NT2/D1 (cell line): ENCODE results near the gene PLB1.

Experiments used
- DNase-seq: peaks from one replicate; pipeline ENCODE4 v3.0.0-alpha.2; 2011; ENCODE audit warnings: low read depth, low spot score
- H3K27me3 ChIP-seq: 2 replicates; pipeline ENCODE4 v1.6.0; 2011; ENCODE audit warnings: mild to moderate bottlenecking; ENCODE audit not compliant: insufficient read length, insufficient read depth
- H3K36me3 ChIP-seq: 2 replicates; pipeline ENCODE4 v1.6.1; 2011; ENCODE audit warnings: mild to moderate bottlenecking, low read length, mixed read lengths; ENCODE audit not compliant: insufficient read depth, insufficient read length
- H3K4me1 ChIP-seq: 2 replicates; pipeline ENCODE4 v1.5.1; 2011; ENCODE audit not compliant: insufficient read depth, insufficient read length
- H3K4me3 ChIP-seq: 2 replicates; pipeline ENCODE4 v1.5.1; 2011; ENCODE audit warnings: low read depth; ENCODE audit not compliant: insufficient read length
- H3K9ac ChIP-seq: 2 replicates; pipeline ENCODE4 v1.6.0; 2011; ENCODE audit warnings: low read depth; ENCODE audit not compliant: insufficient read length
- H3K9me3 ChIP-seq: 2 replicates; pipeline ENCODE4 v1.5.1; 2011; ENCODE audit warnings: mild to moderate bottlenecking, low read length; ENCODE audit not compliant: insufficient read depth
- SUZ12 ChIP-seq: IDR thresholded peaks from 2 replicates; pipeline ENCODE4 v1.6.1; 2011; ENCODE audit not compliant: insufficient read length, insufficient read depth; ENCODE audit errors: extremely low read depth
- YY1 ChIP-seq: IDR thresholded peaks from 2 replicates; pipeline ENCODE4 v1.6.1; 2011; ENCODE audit not compliant: insufficient read length, insufficient read depth
- ZNF274 ChIP-seq: IDR thresholded peaks from 2 replicates; pipeline ENCODE4 v1.6.1; 2011; ENCODE audit warnings: mild to moderate bottlenecking, low read depth, low read length

PLB1 gene

GRCh38 chr2:28688818-28689217 lies 193.0 kb downstream of the PLB1 start:
- no peak for TF ChIP-seq SUZ12
- TF ChIP-seq YY1, result no peak
- no peak for TF ChIP-seq ZNF274
- Histone ChIP-seq H3K27me3 (no peaks in the 10 kb centered on the region), H3K4me3 (no peak overlapping the region), H3K9ac (no peak overlapping the region), H3K36me3 (no peaks in the 10 kb centered on the region), H3K9me3 (no peaks in the 10 kb centered on the region), H3K4me1 (peaks cover 2% of the 10 kb centered on the region)
- DNase-seq, result no peak

- Histone ChIP-seq H3K9me3 (no peaks in the 10 kb centered on the region), H3K4me3 (no peak overlapping the region), H3K36me3 (no peaks in the 10 kb centered on the region), H3K27me3 (no peaks in the 10 kb centered on the region), H3K4me1 (peaks cover 2% of the 10 kb centered on the region), H3K9ac (no peak overlapping the region)
- DNase-seq, result no peak
- no peak for TF ChIP-seq SUZ12
- no peak for TF ChIP-seq YY1
- no peak for TF ChIP-seq ZNF274
Measured at GRCh38 chr2:28689771-28690170, 193.9 kb downstream of the PLB1 start.

GRCh38 chr2:28692411-28692810 lies 196.6 kb downstream of the PLB1 start:
- DNase-seq, result no peak
- Histone ChIP-seq H3K27me3 (no peaks in the 10 kb centered on the region), H3K4me3 (no peak overlapping the region), H3K36me3 (no peaks in the 10 kb centered on the region), H3K4me1 (peaks cover 6% of the 10 kb centered on the region), H3K9ac (no peak overlapping the region), H3K9me3 (no peaks in the 10 kb centered on the region)
- TF ChIP-seq ZNF274, result no peak
- TF ChIP-seq SUZ12, result no peak
- no peak for TF ChIP-seq YY1

- no peaks in the 10 kb centered on the region for H3K36me3 ChIP-seq
- DNase-seq, result no peak
- TF ChIP-seq ZNF274, result no peak
- no peak for TF ChIP-seq SUZ12
- no peak for TF ChIP-seq YY1
Measured at GRCh38 chr2:28693223-28693622, 197.4 kb downstream of the PLB1 start.

More at GRCh38 chr2:28693223-28693622, 197.4 kb downstream of the PLB1 start:
- H3K27me3 ChIP-seq, result no peaks in the 10 kb centered on the region
- H3K4me1 ChIP-seq, result peaks cover 6% of the 10 kb centered on the region
- H3K9ac ChIP-seq, result no peak overlapping the region
- no peak overlapping the region for H3K4me3 ChIP-seq
- H3K9me3 ChIP-seq, result no peaks in the 10 kb centered on the region
